Measurements from ENCODE around the gene CMTM6.

DNA sequence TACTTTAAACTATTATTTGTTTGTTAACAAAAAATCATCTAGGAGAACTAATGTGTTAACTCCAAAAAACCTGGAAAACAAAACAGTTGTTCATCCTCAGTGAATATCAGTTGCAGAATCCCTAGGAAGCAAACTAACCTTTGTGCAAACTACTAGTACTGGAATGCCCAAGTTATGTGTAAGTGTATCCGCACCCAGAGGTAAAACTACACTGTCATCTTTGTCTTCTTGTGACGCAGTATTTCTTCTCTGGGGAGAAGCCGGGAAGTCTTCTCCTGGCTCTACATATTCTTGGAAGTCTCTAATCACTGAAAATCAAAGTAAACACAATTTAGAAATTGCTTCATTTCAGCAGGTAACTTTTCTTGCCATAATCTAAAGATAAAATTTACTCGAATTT lies 38.2 kb upstream of the CMTM6 start:
- TF ChIP-seq, protein P1, sequence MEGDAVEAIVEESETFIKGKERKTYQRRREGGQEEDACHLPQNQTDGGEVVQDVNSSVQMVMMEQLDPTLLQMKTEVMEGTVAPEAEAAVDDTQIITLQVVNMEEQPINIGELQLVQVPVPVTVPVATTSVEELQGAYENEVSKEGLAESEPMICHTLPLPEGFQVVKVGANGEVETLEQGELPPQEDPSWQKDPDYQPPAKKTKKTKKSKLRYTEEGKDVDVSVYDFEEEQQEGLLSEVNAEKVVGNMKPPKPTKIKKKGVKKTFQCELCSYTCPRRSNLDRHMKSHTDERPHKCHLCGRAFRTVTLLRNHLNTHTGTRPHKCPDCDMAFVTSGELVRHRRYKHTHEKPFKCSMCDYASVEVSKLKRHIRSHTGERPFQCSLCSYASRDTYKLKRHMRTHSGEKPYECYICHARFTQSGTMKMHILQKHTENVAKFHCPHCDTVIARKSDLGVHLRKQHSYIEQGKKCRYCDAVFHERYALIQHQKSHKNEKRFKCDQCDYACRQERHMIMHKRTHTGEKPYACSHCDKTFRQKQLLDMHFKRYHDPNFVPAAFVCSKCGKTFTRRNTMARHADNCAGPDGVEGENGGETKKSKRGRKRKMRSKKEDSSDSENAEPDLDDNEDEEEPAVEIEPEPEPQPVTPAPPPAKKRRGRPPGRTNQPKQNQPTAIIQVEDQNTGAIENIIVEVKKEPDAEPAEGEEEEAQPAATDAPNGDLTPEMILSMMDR (IDR thresholded peaks at IDR 0.05) = no peak
- TF ChIP-seq POLR2A (IDR thresholded peaks at IDR 0.05) = no peak
